Stimulated activated CD4-positive, alpha-beta T cell treated with anti-CD3 and anti-CD28 coated beads, Interleukin-15, amount 100 ng/mL, for 1 hour (primary cell): ENCODE results near the gene C6orf58.
"Not testable (repeated sequence)": the region's sequence is repeated elsewhere in the genome, so short reads cannot be mapped to it uniquely, and the experiment has no call there.

ENCODE experiments used
- DNase-seq, 2 donors: peaks; one replicate each; pipeline ENCODE4 v3.0.0-alpha.2; 2020; ENCODE audit warnings: low read depth in 1 of 2, low spot score in 1 of 2

Gene C6orf58

DNA sequence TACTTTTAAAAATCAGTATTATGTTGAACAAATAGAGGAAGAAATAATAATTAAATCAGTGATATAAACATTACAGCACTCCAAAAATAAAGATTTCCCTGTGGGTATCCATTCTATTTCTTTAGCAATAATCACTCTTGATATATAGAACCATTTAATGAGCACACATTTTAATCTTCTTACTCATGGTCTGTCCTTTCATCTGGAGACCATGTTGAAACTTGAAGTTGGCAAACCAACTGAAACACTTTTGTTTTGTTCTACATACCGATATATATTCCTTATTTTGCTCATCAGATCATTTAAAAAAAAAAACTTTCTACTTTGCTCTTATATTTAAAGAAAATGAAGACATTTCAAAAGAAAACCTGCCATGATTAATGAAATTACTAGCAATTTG is 13.4 kb downstream of the C6orf58 start:
- no peak for DNase-seq

DNA sequence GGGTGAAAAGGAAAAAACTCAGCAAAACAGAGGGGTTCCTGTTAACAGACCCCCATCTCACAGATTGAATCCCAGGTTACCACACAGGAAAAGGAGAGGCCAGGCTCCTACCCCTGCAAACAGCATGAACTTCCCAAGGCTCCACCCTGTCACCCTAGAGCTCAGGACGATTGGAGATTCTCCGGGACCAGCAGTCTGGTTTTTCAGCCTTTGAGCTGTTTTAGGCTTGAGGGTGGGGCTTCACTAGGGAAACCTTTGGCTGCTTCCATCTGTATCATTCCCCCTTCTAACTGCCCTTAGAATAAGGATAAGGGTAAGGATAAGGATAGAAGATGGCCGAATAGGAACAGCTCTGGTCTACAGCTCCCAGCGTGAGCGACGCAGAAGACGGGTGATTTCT is 16.0 kb downstream of the C6orf58 start:
- no peak for DNase-seq

DNA sequence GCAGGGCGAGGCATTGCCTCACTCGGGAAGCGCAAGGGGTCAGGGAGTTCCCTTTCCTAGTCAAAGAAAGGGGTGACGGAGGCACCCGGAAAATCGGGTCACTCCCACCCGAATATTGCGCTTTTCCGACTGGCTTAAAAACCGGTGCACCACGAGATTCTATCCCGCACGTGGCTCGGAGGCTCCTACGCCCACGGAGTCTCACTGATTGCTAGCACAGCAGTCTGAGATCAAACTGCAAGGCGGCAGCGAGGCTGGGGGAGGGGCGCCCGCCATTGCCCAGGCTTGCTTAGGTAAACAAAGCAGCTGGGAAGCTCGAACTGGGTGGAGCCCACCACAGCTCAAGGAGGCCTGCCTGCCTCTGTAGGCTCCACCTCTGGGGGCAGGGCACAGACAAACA is 16.5 kb downstream of the C6orf58 start:
- DNase-seq: not testable (repeated sequence)

DNA sequence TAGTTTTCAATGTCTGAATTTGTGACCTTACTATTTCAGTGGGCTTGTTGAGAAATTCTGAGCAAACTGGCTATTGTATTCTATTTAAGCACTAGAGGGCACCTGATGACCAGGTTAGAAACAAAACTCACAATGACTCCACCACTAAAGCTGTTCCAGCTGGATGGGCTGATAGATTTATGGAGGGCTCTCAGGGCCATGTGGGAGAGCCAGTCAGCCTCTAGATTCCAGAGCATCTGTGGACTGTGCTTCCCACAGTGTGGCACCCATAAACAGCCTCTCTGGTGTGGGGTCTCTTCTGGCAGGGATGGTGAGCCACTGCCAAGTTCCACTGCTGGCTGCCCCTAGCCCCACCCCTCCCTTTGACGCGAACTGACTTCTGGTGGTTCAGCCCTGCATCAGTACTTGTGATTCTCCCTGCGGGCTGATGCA is 29.2 kb downstream of the C6orf58 start:
- DNase-seq: no peak

DNA sequence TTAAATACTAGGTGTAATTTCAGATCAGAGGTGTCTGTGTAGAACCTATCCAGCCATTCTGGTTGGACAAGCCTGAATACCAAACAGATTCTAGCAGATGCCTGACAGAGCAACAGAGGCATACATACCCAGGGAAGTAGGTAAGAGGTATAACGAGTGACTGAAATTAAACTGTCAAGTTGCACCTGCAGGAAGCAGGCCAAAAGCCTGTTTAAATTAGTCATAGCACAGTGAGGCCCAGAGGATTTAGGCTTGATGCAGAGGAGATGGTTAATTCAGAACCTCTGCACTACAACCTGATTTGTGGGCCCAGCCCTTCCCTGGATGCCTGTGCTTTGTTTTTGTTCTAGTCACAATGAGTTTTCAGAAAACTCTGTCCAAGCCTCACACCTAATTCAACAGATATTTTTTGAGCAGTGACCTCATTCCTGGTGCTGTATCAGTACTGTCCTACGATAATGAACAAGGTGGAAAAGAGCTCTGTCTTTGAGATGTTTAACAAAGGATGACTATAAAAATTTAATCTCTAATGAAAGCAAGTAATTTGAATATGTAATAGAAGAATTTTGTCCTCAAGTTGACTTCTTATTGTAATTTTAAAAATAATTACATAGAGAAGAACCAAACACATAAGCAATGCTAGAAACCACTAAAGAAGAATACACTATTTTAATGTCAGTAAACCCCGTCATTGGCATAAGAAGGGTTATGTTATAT is 31.7 kb downstream of the C6orf58 start:
- no peak for DNase-seq

DNA sequence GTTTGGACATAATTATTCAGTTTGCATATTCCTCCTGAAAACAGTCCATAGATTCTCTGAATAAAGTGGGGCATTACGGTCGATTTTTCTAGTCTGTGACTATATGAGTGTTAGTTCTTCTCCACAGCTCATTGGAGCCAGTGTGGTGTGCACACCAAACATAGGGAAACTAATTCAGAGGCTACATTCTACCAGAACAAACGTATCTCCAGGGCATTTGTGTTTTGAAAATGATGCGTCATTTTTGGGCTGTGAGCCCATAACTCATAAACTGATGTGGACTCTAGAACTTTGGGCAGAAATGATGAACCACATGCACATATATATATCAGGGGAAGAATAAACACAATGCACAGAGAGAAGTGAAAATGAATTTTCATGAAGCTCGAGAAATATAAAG is 41.8 kb downstream of the C6orf58 start:
- DNase-seq: no peak

DNA sequence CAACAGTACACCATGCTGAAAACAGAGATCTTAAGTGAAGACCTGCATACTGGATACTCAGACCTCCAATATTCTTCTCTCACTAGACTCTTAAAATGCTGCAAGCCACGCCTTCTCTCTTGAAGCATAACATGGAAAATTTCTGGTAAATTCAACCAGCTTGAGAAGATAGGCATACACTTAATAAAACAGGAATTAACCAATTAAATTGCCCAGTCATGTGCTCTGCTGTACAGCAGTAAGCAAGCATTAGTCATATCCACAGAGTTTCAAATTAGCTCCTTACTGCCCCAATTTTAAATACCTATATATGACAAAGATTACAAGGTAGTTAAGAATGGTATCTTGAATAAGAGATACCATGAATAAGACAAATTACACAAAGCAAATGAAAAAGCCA is 53.8 kb downstream of the C6orf58 start:
- DNase-seq: no peak

DNA sequence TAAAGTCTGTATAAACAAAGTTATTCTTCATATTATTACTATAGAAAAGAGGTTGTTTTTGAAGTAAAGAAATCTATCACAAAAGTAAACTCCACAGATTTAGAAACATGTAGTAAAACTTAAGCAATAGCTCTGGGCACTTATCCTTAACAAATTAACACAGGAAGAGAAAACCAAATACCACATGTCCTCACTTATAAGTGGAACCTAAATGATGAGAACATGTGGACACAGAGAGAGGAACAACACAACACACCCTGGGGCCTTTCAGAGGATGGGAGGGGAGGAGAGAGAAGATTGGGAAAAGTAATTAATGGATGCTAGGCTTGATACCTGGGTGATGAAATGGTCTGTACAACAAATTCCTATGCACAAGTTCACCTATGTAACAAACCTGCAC is 57.2 kb downstream of the C6orf58 start:
- DNase-seq: no peak

DNA sequence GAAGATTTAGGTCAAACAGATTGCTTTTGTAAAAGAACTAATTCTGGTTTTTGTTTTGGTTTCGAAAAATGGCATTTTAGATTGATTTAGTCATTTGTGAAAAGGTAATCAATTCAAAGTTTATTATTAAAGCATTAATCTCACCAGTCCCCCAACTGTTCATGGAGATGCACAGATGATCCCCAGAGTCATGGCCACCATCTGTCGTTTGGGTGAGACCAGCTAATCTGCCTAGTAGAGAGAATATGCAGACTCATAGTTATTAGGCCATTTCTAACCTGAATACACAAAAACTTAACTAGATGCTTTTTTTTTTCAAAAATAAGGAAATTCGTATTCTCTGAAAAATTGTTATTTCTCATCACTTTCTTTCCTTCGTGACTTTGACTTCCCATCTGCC is 58.1 kb downstream of the C6orf58 start:
- no peak for DNase-seq

DNA sequence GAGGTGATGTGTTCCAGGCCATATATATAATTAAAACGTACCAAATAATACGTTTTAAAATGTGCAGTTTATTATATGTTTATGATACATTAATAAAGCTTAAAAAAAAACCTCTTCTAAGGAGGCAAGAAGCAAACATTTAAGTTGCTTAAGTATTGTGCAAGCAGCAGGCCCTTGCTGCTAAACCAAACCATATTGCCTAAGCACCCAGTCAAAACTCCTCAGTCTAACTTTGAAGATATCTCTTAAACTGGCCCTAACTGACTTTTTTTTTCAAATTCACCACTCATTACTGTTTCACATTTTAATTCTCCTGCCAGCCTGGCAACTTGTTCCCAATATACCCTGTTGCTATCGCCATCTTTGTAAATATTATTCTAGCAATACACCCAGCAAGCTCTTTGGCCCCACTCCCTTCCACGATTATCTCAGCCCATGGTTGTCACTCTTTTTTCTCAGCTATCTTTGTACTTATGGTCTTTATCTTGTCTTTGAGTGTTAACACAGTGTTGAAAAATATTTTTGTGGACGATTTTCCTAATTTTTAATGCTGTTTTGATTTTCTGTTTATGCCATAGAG is 60.9 kb downstream of the C6orf58 start:
- no peak for DNase-seq
